22Rv1 (cell line): Measurements from ENCODE around the gene CDC42EP2.

Experiments
- CTCF ChIP-seq: fragments of 450-650 bp; IDR thresholded peaks from 2 replicates; pipeline ENCODE4 v1.5.1; 2017; ENCODE audit warnings: mild to moderate bottlenecking
- ZFX ChIP-seq: fragments of 450-650 bp; IDR thresholded peaks from 2 replicates; pipeline ENCODE4 v1.6.1; 2017; ENCODE audit warnings: antibody characterized with exemption, borderline replicate concordance

- no peak for TF ChIP-seq CTCF
- TF ChIP-seq ZFX, result no peak
Observed at GRCh38 chr11:65280646-65281045, 34.0 kb upstream of the CDC42EP2 start.
